Mesendoderm (in vitro differentiated cells): ENCODE measurements around the gene CHCHD10.
A peak's percentile ranks its signal among the peaks of the same experiment; 100 is the strongest.

Experiments
- DNase-seq: peaks from one replicate; pipeline ENCODE4 v3.0.0; 2013
- H2AK5ac ChIP-seq: 2 replicates; pipeline ENCODE4 v1.6.1; 2013; ENCODE audit warnings: low read length, inconsistent platforms
- H2BK120ac ChIP-seq: 2 replicates; pipeline ENCODE4 v1.6.1; 2013; ENCODE audit warnings: low read depth, mild to moderate bottlenecking, low read length, moderate library complexity, mixed read lengths
- H2BK15ac ChIP-seq: replicated peaks from 2 replicates; pipeline ENCODE4 v1.6.1; 2013; ENCODE audit warnings: low read depth, mild to moderate bottlenecking, moderate library complexity
- H2BK5ac ChIP-seq: 2 replicates; pipeline ENCODE4 v1.6.1; 2013; ENCODE audit warnings: low read length, inconsistent platforms
- H3K18ac ChIP-seq: 2 replicates; pipeline ENCODE4 v1.6.1; 2013; ENCODE audit warnings: mild to moderate bottlenecking, low read length, mixed read lengths
- H3K23ac ChIP-seq: one replicate; pipeline ENCODE4 v1.6.1; 2013; ENCODE audit warnings: low read length
- H3K27ac ChIP-seq: 2 replicates; pipeline ENCODE4 v1.5.1; 2013; ENCODE audit warnings: low read depth, mild to moderate bottlenecking, inconsistent platforms, low read length, moderate library complexity
- H3K27me3 ChIP-seq: 2 replicates; pipeline ENCODE4 v1.6.1; 2013; ENCODE audit warnings: low read length, control low read depth, mild to moderate bottlenecking, inconsistent platforms; ENCODE audit not compliant: insufficient read depth, poor library complexity
- H3K36me3 ChIP-seq: 2 replicates; pipeline ENCODE4 v1.6.1; 2013; ENCODE audit warnings: low read length, inconsistent platforms; ENCODE audit not compliant: control insufficient read depth, insufficient read depth
- H3K4ac ChIP-seq: one replicate; pipeline ENCODE4 v1.6.1; 2013; ENCODE audit warnings: low read depth, mild to moderate bottlenecking, low read length, moderate library complexity
- H3K4me1 ChIP-seq: 2 replicates; pipeline ENCODE4 v1.6.1; 2013; ENCODE audit warnings: low read depth, low read length, inconsistent platforms; ENCODE audit not compliant: control insufficient read depth
- H3K4me2 ChIP-seq: 2 replicates; pipeline ENCODE4 v1.6.1; 2013; ENCODE audit warnings: low read length
- H3K4me3 ChIP-seq: 2 replicates; pipeline ENCODE4 v1.5.1; 2013; ENCODE audit warnings: mild to moderate bottlenecking, low read length
- H3K56ac ChIP-seq: one replicate; pipeline ENCODE4 v1.6.1; 2013; ENCODE audit warnings: low read length
- H3K79me1 ChIP-seq: 2 replicates; pipeline ENCODE4 v1.6.1; 2013; ENCODE audit warnings: low read length, inconsistent platforms
- H3K79me2 ChIP-seq: 2 replicates; pipeline ENCODE4 v1.6.1; 2013; ENCODE audit warnings: mild to moderate bottlenecking, low read length; ENCODE audit not compliant: control insufficient read depth, insufficient read depth
- H3K9ac ChIP-seq: 2 replicates; pipeline ENCODE4 v1.6.1; 2013; ENCODE audit warnings: low read length, inconsistent platforms
- H4K5ac ChIP-seq: one replicate; pipeline ENCODE4 v1.6.1; 2013; ENCODE audit warnings: low read length
- H4K8ac ChIP-seq: one replicate; pipeline ENCODE4 v1.6.1; 2013; ENCODE audit warnings: low read depth, mild to moderate bottlenecking, control low read depth, low read length, moderate library complexity
- WGBS: extraction: QIAGEN DNeasy Blood & Tissue Kit; methylation state at CpG from one replicate; pipeline ENCODE4 v1.1.7; 2013; ENCODE audit warnings: low lambda C conversion rate, missing lambda C conversion rate; ENCODE audit not compliant: insufficient coverage; ENCODE audit errors: extremely low coverage; 5-methylcytosine and 5-hydroxymethylcytosine counted together

CHCHD10 gene

GRCh38 chr22:23716811-23717801 is 50.7 kb downstream of the CHCHD10 start:
- Histone ChIP-seq H3K79me2 (no peaks in the 10 kb centered on the region), H3K36me3 (no peaks in the 10 kb centered on the region), H4K8ac (no peak overlapping the region), H2BK5ac (no peak overlapping the region), H3K27me3 (no peaks in the 10 kb centered on the region), H3K79me1 (peaks cover 2% of the 10 kb centered on the region), H3K56ac (peak overlapping the region; percentile 97), H2AK5ac (no peak overlapping the region), H3K23ac (peak overlapping the region; percentile 80), H3K18ac (peak overlapping the region; percentile 5), H3K4me2 (peak overlapping the region; percentile 29), H3K4me3 (peak overlapping the region; percentile 95), H3K27ac (peak overlapping the region; percentile 8), H3K4me1 (no peaks in the 10 kb centered on the region), H2BK120ac (no peak overlapping the region), H3K4ac (peak overlapping the region; percentile 66), H4K5ac (no peak overlapping the region), H2BK15ac (no peak overlapping the region), H3K9ac (peak overlapping the region; percentile 80)
- peak; percentile 94 for DNase-seq
- WGBS, result no CpG with 5 or more reads among the region's 84 CpGs
